ENCODE measurements around the gene TCP11. TPM values are rescaled to one million over a fixed set of nuclear protein-coding genes. Genes with fewer than 3 reads are reported as not detected.

Gene TCP11
- total and polyA plus RNA-seq, 2 donors (not counting 1 experiment from before 2014, with no cell fraction given) = not detected

DNA sequence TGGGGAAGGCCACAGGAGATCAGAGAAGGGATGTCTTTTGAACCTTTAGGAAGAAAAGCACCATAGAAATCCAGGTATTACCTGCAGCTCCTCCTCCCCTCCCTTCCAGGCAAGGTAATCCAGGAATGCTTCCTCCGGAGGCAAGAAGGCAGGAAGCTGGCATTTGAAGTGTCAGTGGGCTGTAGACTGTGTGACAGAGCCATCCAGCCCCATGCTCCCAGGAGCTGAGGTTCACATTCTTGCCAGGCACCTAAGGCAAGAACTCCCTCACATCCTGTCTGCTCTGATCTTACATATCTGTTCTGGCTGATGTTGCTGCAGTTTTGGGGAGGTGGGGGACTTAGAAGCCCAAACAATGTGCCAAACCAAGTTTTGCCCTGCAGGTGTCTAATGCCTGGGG lies 44.8 kb upstream of the TCP11 start:
- DNase-seq (no peak), ATAC-seq (ENCODE audit: low read depth) (no peak)
- TF ChIP-seq EZH2 (IDR thresholded peaks at IDR 0.05; ENCODE audit: borderline replicate concordance, insufficient read depth, low read depth, low read length, poor library complexity, severe bottlenecking) (no peak), CTCF (IDR thresholded peaks at IDR 0.05) (no peak)
- intact Hi-C loops (cut with micrococcal nuclease) = no loop called here
- Histone ChIP-seq H3K9me3 (ENCODE audit: control extremely low read depth in 1 of 3, control insufficient read depth in 2 of 3, insufficient read depth in 1 of 3, low read length in 2 of 3) (no peaks in the 10 kb centered on the region), H3K27ac (ENCODE audit: low read length in 2 of 2) (no peak overlapping the region), H3K4me2 (replicated peaks; ENCODE audit: low read depth, low read length, poor library complexity, severe bottlenecking) (no peak overlapping the region), H2AFZ (ENCODE audit: insufficient read depth, low read depth, low read length, poor library complexity, severe bottlenecking) (no peak overlapping the region), H3K4me3 (ENCODE audit: control extremely low read depth in 1 of 5, extremely low read depth in 1 of 5, insufficient read depth in 1 of 5, low read depth in 2 of 5, low read length in 4 of 5) (no peak overlapping the region), H3K27me3 (replicated peaks in 1 of 4; ENCODE audit: control extremely low read depth in 1 of 4, control insufficient read depth in 3 of 4, insufficient read depth in 4 of 4, low read length in 3 of 4) (peaks cover 0 to 12% (median 5%) of the 10 kb centered on the region in 4 experiments), H4K20me1 (ENCODE audit: control insufficient read depth, insufficient read depth, low read length, poor library complexity, severe bottlenecking) (no peaks in the 10 kb centered on the region), H3K9ac (ENCODE audit: low read length) (no peak overlapping the region), H3K36me3 (replicated peaks in 1 of 2; ENCODE audit: control extremely low read depth in 1 of 2, control insufficient read depth in 1 of 2, extremely low read depth in 1 of 2, insufficient read depth in 2 of 2, low read length in 1 of 2) (no peaks in the 10 kb centered on the region), H3K79me2 (ENCODE audit: control insufficient read depth, insufficient read depth, low read length) (no peaks in the 10 kb centered on the region), H3K4me1 (ENCODE audit: control insufficient read depth in 2 of 2, insufficient read depth in 2 of 2, low read length in 2 of 2) (no peaks in the 10 kb centered on the region)
- no peaks in the 10 kb centered on the region for H3K9me3 Mint-ChIP-seq (ENCODE audit: insufficient read depth)
- POLR2A ChIA-PET = no interaction called here
- H3K4me1 Mint-ChIP-seq = no peaks in the 10 kb centered on the region
- CTCF ChIA-PET = no interaction called here
- no peak overlapping the region for H3K27ac Mint-ChIP-seq
- H3K27me3 Mint-ChIP-seq = peaks cover 34% of the 10 kb centered on the region
- no CpG with 5 or more reads among the region's 1 CpG for WGBS (ENCODE audit: insufficient coverage)
- H3K4me3 Mint-ChIP-seq = no peak overlapping the region

- no peaks in the 10 kb centered on the region for H3K4me1 Mint-ChIP-seq
- peaks cover 36% of the 10 kb centered on the region for H3K27me3 Mint-ChIP-seq
- no peak overlapping the region for H3K27ac Mint-ChIP-seq
These were observed 44.2 kb upstream of the TCP11 start for GRCh38 chr6:35185302-35185681.

More at GRCh38 chr6:35185302-35185681, 44.2 kb upstream of the TCP11 start:
- no peak overlapping the region for H3K27ac ChIP-seq (ENCODE audit: low read length in 2 of 2)
- H3K4me1 ChIP-seq (ENCODE audit: control insufficient read depth in 2 of 2, insufficient read depth in 2 of 2, low read length in 2 of 2) = no peaks in the 10 kb centered on the region
- DNase-seq = no peak
- ChIA-PET POLR2A (no interaction called here), CTCF (no interaction called here)
- H3K9me3 Mint-ChIP-seq (ENCODE audit: insufficient read depth) = no peaks in the 10 kb centered on the region
- no peak overlapping the region for H2AFZ ChIP-seq (ENCODE audit: insufficient read depth, low read depth, low read length, poor library complexity, severe bottlenecking)
- H3K9me3 ChIP-seq (ENCODE audit: control extremely low read depth in 1 of 3, control insufficient read depth in 2 of 3, insufficient read depth in 1 of 3, low read length in 2 of 3) = no peaks in the 10 kb centered on the region
- H3K4me2 ChIP-seq (replicated peaks; ENCODE audit: low read depth, low read length, poor library complexity, severe bottlenecking) = no peak overlapping the region
- intact Hi-C loops (cut with micrococcal nuclease) = no loop called here
- H3K36me3 ChIP-seq (replicated peaks in 1 of 2; ENCODE audit: control extremely low read depth in 1 of 2, control insufficient read depth in 1 of 2, extremely low read depth in 1 of 2, insufficient read depth in 2 of 2, low read length in 1 of 2) = no peaks in the 10 kb centered on the region
- 46% methylated on average over 1 of the region's 6 CpGs for WGBS (ENCODE audit: insufficient coverage)
- H3K4me3 ChIP-seq (ENCODE audit: control extremely low read depth in 1 of 5, extremely low read depth in 1 of 5, insufficient read depth in 1 of 5, low read depth in 2 of 5, low read length in 4 of 5) = no peak overlapping the region
- H3K27me3 ChIP-seq (replicated peaks in 1 of 4; ENCODE audit: control extremely low read depth in 1 of 4, control insufficient read depth in 3 of 4, insufficient read depth in 4 of 4, low read length in 3 of 4) = peaks cover 0 to 13% (median 5%) of the 10 kb centered on the region in 4 experiments
- H3K4me3 Mint-ChIP-seq = no peak overlapping the region
- H3K9ac ChIP-seq (ENCODE audit: low read length) = no peak overlapping the region
- ATAC-seq (ENCODE audit: low read depth) = no peak
- TF ChIP-seq EZH2 (IDR thresholded peaks at IDR 0.05; ENCODE audit: borderline replicate concordance, insufficient read depth, low read depth, low read length, poor library complexity, severe bottlenecking) = no peak
- TF ChIP-seq CTCF (IDR thresholded peaks at IDR 0.05) = no peak
- H4K20me1 ChIP-seq (ENCODE audit: control insufficient read depth, insufficient read depth, low read length, poor library complexity, severe bottlenecking) = no peaks in the 10 kb centered on the region
- no peaks in the 10 kb centered on the region for H3K79me2 ChIP-seq (ENCODE audit: control insufficient read depth, insufficient read depth, low read length)

All from B cell (primary cell).